NCI-H1694 treated with DMSO at 0.1 percent for 48 hours (cell line): ENCODE data around the gene SRRM1.
"Not testable (repeated sequence)": the region's sequence is repeated elsewhere in the genome, so short reads cannot be mapped to it uniquely, and the experiment has no call there.

Source experiments
- DNase-seq: peaks from one replicate; lab custom pipeline; 2025; lab: John Stamatoyannopoulos, UW

SRRM1 gene

GRCh38 chr1:24694380-24694843, 51.3 kb downstream of the SRRM1 start:
- no peak for DNase-seq

- DNase-seq = no peak
Measured at GRCh38 chr1:24695202-24695974, 52.3 kb downstream of the SRRM1 start.

- no peak for DNase-seq
Measured at GRCh38 chr1:24696041-24696755, 53.1 kb downstream of the SRRM1 start.

GRCh38 chr1:24696756-24697330, 53.7 kb downstream of the SRRM1 start:
- no peak for DNase-seq

GRCh38 chr1:24697453-24698001, 54.4 kb downstream of the SRRM1 start:
- DNase-seq = not testable (repeated sequence)

- DNase-seq = not testable (repeated sequence)
Measured at GRCh38 chr1:24698326-24698725, 55.2 kb downstream of the SRRM1 start.

GRCh38 chr1:24699628-24700027, 56.5 kb downstream of the SRRM1 start:
- DNase-seq = no peak

GRCh38 chr1:24702511-24703293, 59.6 kb downstream of the SRRM1 start:
- DNase-seq = no peak

- no peak for DNase-seq
Measured at GRCh38 chr1:24704411-24705259, 61.5 kb downstream of the SRRM1 start.

- DNase-seq = no peak
Measured at GRCh38 chr1:24705260-24706073, 62.4 kb downstream of the SRRM1 start.

- DNase-seq = not testable (repeated sequence)
Measured at GRCh38 chr1:24706074-24706389, 62.9 kb downstream of the SRRM1 start.

GRCh38 chr1:24707687-24708086, 64.6 kb downstream of the SRRM1 start:
- no peak for DNase-seq

- DNase-seq = no peak
Measured at GRCh38 chr1:24708938-24709337, 65.8 kb downstream of the SRRM1 start.

- DNase-seq = no peak
Measured at GRCh38 chr1:24709791-24710441, 66.8 kb downstream of the SRRM1 start.

- DNase-seq = no peak
Measured at GRCh38 chr1:24711329-24711728, 68.2 kb downstream of the SRRM1 start.

- no peak for DNase-seq
Measured at GRCh38 chr1:24713176-24713575, 70.1 kb downstream of the SRRM1 start.

- no peak for DNase-seq
Measured at GRCh38 chr1:24713736-24714135, 70.6 kb downstream of the SRRM1 start.

- no peak for DNase-seq
Measured at GRCh38 chr1:24714859-24715520, 71.9 kb downstream of the SRRM1 start.

- no peak for DNase-seq
Measured at GRCh38 chr1:24715658-24716057, 72.6 kb downstream of the SRRM1 start.
